GM12875 (cell line): Measurements from ENCODE around the gene ZC3H7A.

Experiments
- H3K4me3 ChIP-seq: one replicate; pipeline ENCODE4 v1.5.1; 2011; ENCODE audit warnings: low read depth, low read length, control low read depth
- CTCF ChIP-seq: IDR thresholded peaks from 2 replicates; pipeline ENCODE4 v1.5.1; 2011; ENCODE audit warnings: low read depth, mild to moderate bottlenecking, control low read depth, inconsistent platforms, low read length, moderate library complexity, borderline replicate concordance; ENCODE audit not compliant: insufficient read depth

ZC3H7A gene

GRCh38 chr16:11731222-11731621 lies 65.8 kb downstream of the ZC3H7A start:
- no peak overlapping the region for H3K4me3 ChIP-seq
- TF ChIP-seq CTCF = no peak

GRCh38 chr16:11729787-11730186 lies 67.3 kb downstream of the ZC3H7A start:
- TF ChIP-seq CTCF = no peak
- H3K4me3 ChIP-seq = no peak overlapping the region

- no peak overlapping the region for H3K4me3 ChIP-seq
These were observed 69.1 kb downstream of the ZC3H7A start for GRCh38 chr16:11727796-11728543.

GRCh38 chr16:11726008-11726407 lies 71.0 kb downstream of the ZC3H7A start:
- no peak for TF ChIP-seq CTCF
- H3K4me3 ChIP-seq = no peak overlapping the region

More at GRCh38 chr16:11727796-11728543, 69.1 kb downstream of the ZC3H7A start:
- no peak for TF ChIP-seq CTCF

GRCh38 chr16:11725457-11725856 lies 71.6 kb downstream of the ZC3H7A start:
- H3K4me3 ChIP-seq = no peak overlapping the region
- TF ChIP-seq CTCF = no peak

GRCh38 chr16:11722468-11722808 lies 74.6 kb downstream of the ZC3H7A start:
- H3K4me3 ChIP-seq = no peak overlapping the region
- TF ChIP-seq CTCF = no peak

- H3K4me3 ChIP-seq = no peak overlapping the region
- TF ChIP-seq CTCF = no peak
These were observed 75.1 kb downstream of the ZC3H7A start for GRCh38 chr16:11721781-11722467.
